Liver (tissue), 9 donors: Measurements from ENCODE around the gene TSPAN31. TPM values are rescaled to one million over a fixed set of nuclear protein-coding genes. Genes with fewer than 3 reads are reported as not detected.
A peak's percentile ranks its signal among the peaks of the same experiment; 100 is the strongest.

ENCODE experiments used
- DNase-seq: peaks from one replicate; pipeline ENCODE4 v3.0.0-alpha.2; 2017; ENCODE audit warnings: low spot score
- H3K27ac ChIP-seq, 2 donors: one replicate each; pipeline ENCODE4 v1.7.0; 2013; ENCODE audit warnings: inconsistent platforms in 2 of 2, low read length in 2 of 2, control low read depth in 1 of 2, low read depth in 1 of 2, mild to moderate bottlenecking in 1 of 2
- H3K27me3 ChIP-seq, 4 donors: one replicate each; pipeline versions ENCODE4 v1.6.1 to v1.7.0; 2013; ENCODE audit warnings: low read length in 3 of 4, inconsistent platforms in 1 of 4, mild to moderate bottlenecking in 1 of 4, moderate library complexity in 1 of 4; ENCODE audit not compliant: control insufficient read depth in 4 of 4, insufficient read depth in 4 of 4
- H3K36me3 ChIP-seq, 4 donors: one replicate each; pipeline versions ENCODE4 v1.6.1 to v1.7.0; 2013; ENCODE audit warnings: low read length in 3 of 4, mild to moderate bottlenecking in 3 of 4, low read depth in 1 of 4, moderate library complexity in 1 of 4; ENCODE audit not compliant: control insufficient read depth in 4 of 4, insufficient read depth in 3 of 4
- H3K4me1 ChIP-seq, 4 donors: one replicate each; pipeline versions ENCODE4 v1.6.1 to v1.7.0; 2013; ENCODE audit warnings: low read length in 3 of 4, mild to moderate bottlenecking in 3 of 4, moderate library complexity in 1 of 4; ENCODE audit not compliant: control insufficient read depth in 4 of 4, insufficient read depth in 4 of 4
- H3K4me3 ChIP-seq, 3 donors: one replicate each; pipeline versions ENCODE4 v1.6.1 to v1.7.0; 2013; ENCODE audit warnings: low read length in 3 of 3, control low read depth in 1 of 3, low read depth in 1 of 3, mild to moderate bottlenecking in 1 of 3
- H3K9ac ChIP-seq, 2 donors: one replicate each; pipeline ENCODE4 v1.7.0; 2013; ENCODE audit warnings: low read length in 2 of 2, mild to moderate bottlenecking in 2 of 2, moderate library complexity in 2 of 2, control low read depth in 1 of 2, low read depth in 1 of 2
- H3K9me3 ChIP-seq, 4 donors: one replicate each; pipeline versions ENCODE4 v1.6.1 to v1.7.0; 2013; ENCODE audit warnings: low read length in 3 of 4; ENCODE audit not compliant: control insufficient read depth in 4 of 4
- ATF3 ChIP-seq: IDR thresholded peaks from 2 replicates; pipeline ENCODE4 v1.6.1; 2016; ENCODE audit warnings: antibody characterized with exemption
- CTCF ChIP-seq: fragments of 150-350 bp; IDR thresholded peaks from 2 replicates; pipeline ENCODE4 v1.5.1; 2017; ENCODE audit warnings: improper control_type of control experiment, low read depth, low read length; ENCODE audit not compliant: missing input control
- EGR1 ChIP-seq, 2 donors: IDR thresholded peaks; 2 replicates each; pipeline ENCODE4 v1.6.1; 2016 to 2018; ENCODE audit warnings: antibody characterized with exemption in 2 of 2, low read depth in 2 of 2
- FOXA1 ChIP-seq: IDR thresholded peaks from 2 replicates; pipeline ENCODE4 v1.6.1; 2016; ENCODE audit warnings: antibody characterized with exemption
- FOXA2 ChIP-seq: IDR thresholded peaks from 2 replicates; pipeline ENCODE4 v1.6.1; 2016; ENCODE audit warnings: antibody characterized with exemption
- GABPA ChIP-seq, 2 donors: IDR thresholded peaks in 1 of 2; conservative IDR thresholded peaks in 1 of 2; 2 replicates each; pipeline ENCODE4 v1.6.1; 2016; ENCODE audit warnings: antibody characterized with exemption in 2 of 2, mild to moderate bottlenecking in 1 of 2, moderate library complexity in 1 of 2
- HNF4A ChIP-seq, 2 donors: conservative IDR thresholded peaks; 2 replicates each; pipeline ENCODE4 v1.6.1; 2016; ENCODE audit warnings: antibody characterized with exemption in 2 of 2, mild to moderate bottlenecking in 2 of 2
- HNF4G ChIP-seq: IDR thresholded peaks from 2 replicates; pipeline ENCODE4 v1.6.1; 2016; ENCODE audit warnings: antibody characterized with exemption
- JUND ChIP-seq, 2 donors: IDR thresholded peaks; 2 replicates each; pipeline ENCODE4 v1.6.1; 2016; ENCODE audit warnings: antibody characterized with exemption in 2 of 2
- MAX ChIP-seq: IDR thresholded peaks from 2 replicates; pipeline ENCODE4 v1.6.1; 2016; ENCODE audit warnings: antibody characterized with exemption
- NR2F2 ChIP-seq: IDR thresholded peaks from 2 replicates; pipeline ENCODE4 v1.6.1; 2016; ENCODE audit warnings: antibody characterized with exemption
- RAD21 ChIP-seq, 2 donors: IDR thresholded peaks; 2 replicates each; pipeline ENCODE4 v1.6.1; 2016; ENCODE audit warnings: antibody characterized with exemption in 2 of 2, mild to moderate bottlenecking in 2 of 2
- REST ChIP-seq: IDR thresholded peaks from 2 replicates; pipeline ENCODE4 v1.6.1; 2016; ENCODE audit warnings: antibody characterized with exemption, mild to moderate bottlenecking
- RXRA ChIP-seq, 2 donors: IDR thresholded peaks; 2 replicates each; pipeline ENCODE4 v1.6.1; 2017 to 2018; ENCODE audit warnings: antibody characterized with exemption in 2 of 2, mild to moderate bottlenecking in 1 of 2
- SP1 ChIP-seq: IDR thresholded peaks from 2 replicates; pipeline ENCODE4 v1.6.1; 2018; ENCODE audit warnings: antibody characterized with exemption, mild to moderate bottlenecking
- TAF1 ChIP-seq: conservative IDR thresholded peaks from 2 replicates; pipeline ENCODE4 v1.6.1; 2016; ENCODE audit warnings: antibody characterized with exemption, mild to moderate bottlenecking
- YY1 ChIP-seq: IDR thresholded peaks from 2 replicates; pipeline ENCODE4 v1.6.1; 2016; ENCODE audit warnings: antibody characterized with exemption, mild to moderate bottlenecking
- ZBTB33 ChIP-seq: IDR thresholded peaks from 2 replicates; pipeline ENCODE4 v1.6.1; 2016; ENCODE audit warnings: antibody characterized with exemption
- WGBS: extraction: QIAGEN DNeasy Blood & Tissue Kit; methylation state at CpG from one replicate; pipeline ENCODE4 v1.1.7; 2013; 5-methylcytosine and 5-hydroxymethylcytosine counted together
- polyA plus RNA-seq, 2 donors: library from polyadenylated mRNA; stranded (reverse) in 1 of 2; unstranded in 1 of 2; fragments of 200-250 nt in 1 of 2; fragments of >200 nt in 1 of 2; fragmentation: Nextera tagmentation in 1 of 2; extraction: Ambion mirVana in 1 of 2; gene quantifications; one replicate each; pipeline versions ENCODE4 v1.2.1 to v1.2.3, GENCODE V29; 2013 to 2015
- total RNA-seq, 2 donors: library from RNA; depleted of rRNA; stranded (reverse); fragments of >200 nt; gene quantifications; one replicate each; pipeline ENCODE4 v1.2.3, GENCODE V29; 2014
- donor health status: healthy.
- donor health status: healthy.
- donor health status: healthy.
- donor health status: healthy.
- donor health status: healthy.

The TSPAN31 gene
- total and polyA plus RNA-seq, 4 donors = 16.9 to 39.4 (median 24.6) TPM

GRCh38 chr12:57771873-57772428 lies 27.1 kb downstream of the TSPAN31 start, which contains the start of gene METTL1:
METTL1 (minus strand) TSS chr12:57772105; CDS start chr12:57772083, 22 bp downstream.
- H3K4me3 ChIP-seq = peak within 1 kb of the TSS; percentile 58 to 99 (median 63)
- peaks cover 5 to 14% (median 12%) of the 10 kb centered on the region in 4 donors for H3K4me1 ChIP-seq
- peak within 1 kb of the TSS; percentile 77 to 99 for H3K27ac ChIP-seq
- under 1% methylated on average over 28 of the region's 28 CpGs for WGBS
- TF ChIP-seq HNF4G = no peak
- no peak for TF ChIP-seq CTCF
- peak; percentile 50 for TF ChIP-seq NR2F2
- peak in 1 of 2 donors; percentile 84 for TF ChIP-seq EGR1 (IDR thresholded peaks at IDR 0.05; ENCODE audit: low read depth in 2 of 2)
- peak; percentile 71 for TF ChIP-seq SP1
- peak; percentile 78 to 87 for TF ChIP-seq JUND (IDR thresholded peaks at IDR 0.05)
- peak; percentile 92 for TF ChIP-seq ZBTB33
- peak; percentile 70 for TF ChIP-seq REST
- peak in 1 of 2 donors; percentile 58 for TF ChIP-seq GABPA (IDR thresholded peaks at IDR 0.05 in 1 of 2, conservative IDR thresholded peaks at IDR 0.05 in 1 of 2)
- peak; percentile 47 to 54 for TF ChIP-seq RXRA (IDR thresholded peaks at IDR 0.05)
- peak; percentile 97 for TF ChIP-seq YY1
- peak; percentile 30 to 33 for TF ChIP-seq HNF4A (conservative IDR thresholded peaks at IDR 0.05)
- peak; percentile 44 for TF ChIP-seq TAF1
- peak; percentile 9 to 17 for TF ChIP-seq RAD21 (IDR thresholded peaks at IDR 0.05)
- TF ChIP-seq FOXA1 = no peak
- TF ChIP-seq ATF3 = peak; percentile 74
- peak; percentile 100 for TF ChIP-seq MAX
- TF ChIP-seq FOXA2 = no peak
- peak within 1 kb of the TSS; percentile 63 to 86 for H3K9ac ChIP-seq
- DNase-seq = peak; percentile 88
- no peaks in the 10 kb centered on the region for H3K9me3 ChIP-seq
- H3K27me3 ChIP-seq = peaks cover 0 to 3% (median 0%) of the 10 kb centered on the region in 4 donors
- peaks cover 10 to 19% (median 14%) of the 10 kb centered on the region in 4 donors for H3K36me3 ChIP-seq
